Tibial nerve (tissue), 4 donors: Measurements from ENCODE around the gene KIAA0753. TPM values are rescaled to one million over a fixed set of nuclear protein-coding genes. Genes with fewer than 3 reads are reported as not detected.

Source experiments
- DNase-seq, 2 donors: peaks; one replicate each; pipeline ENCODE4 v3.0.0-alpha.2; 2019; ENCODE audit warnings: low spot score in 2 of 2
- H3K27ac ChIP-seq, 4 donors: fragments of 200-600 bp; sonication (generic) in 3 of 4; one replicate each; pipeline ENCODE4 v1.5.1; 2017 to 2019; ENCODE audit warnings: mild to moderate bottlenecking in 1 of 4
- H3K27me3 ChIP-seq, 2 donors: fragments of 200-600 bp; sonication (generic) in 1 of 2; one replicate each; pipeline versions ENCODE4 v1.5.1 to v1.6.0; 2017 to 2019
- H3K36me3 ChIP-seq, 3 donors: fragments of 200-600 bp; sonication (generic); one replicate each; pipeline ENCODE4 v1.5.1; 2018 to 2019
- H3K4me1 ChIP-seq, 4 donors: fragments of 200-600 bp; sonication (generic) in 3 of 4; one replicate each; pipeline ENCODE4 v1.5.1; 2017 to 2019
- H3K4me3 ChIP-seq, 4 donors: fragments of 200-600 bp; sonication (generic) in 3 of 4; one replicate each; pipeline ENCODE4 v1.5.1; 2017 to 2019; ENCODE audit warnings: mild to moderate bottlenecking in 1 of 4, moderate library complexity in 1 of 4
- H3K9me3 ChIP-seq, 4 donors: fragments of 200-600 bp; sonication (generic) in 3 of 4; one replicate each; pipeline ENCODE4 v1.5.1; 2017 to 2019
- CTCF ChIP-seq, 5 experiments: fragments of 200-600 bp in 3 of 5; fragments of 450-650 bp in 2 of 5; sonication (generic) in 3 of 5; IDR thresholded peaks; one replicate each; pipeline ENCODE4 v1.5.1; 2016 to 2019; ENCODE audit warnings: antibody characterized with exemption in 5 of 5, mild to moderate bottlenecking in 3 of 5, moderate library complexity in 2 of 5
- EP300 ChIP-seq, 2 donors: sonication (generic); formaldehyde crosslinking; IDR thresholded peaks; one replicate each; pipeline ENCODE4 v1.6.1; 2017; ENCODE audit warnings: antibody characterized with exemption in 2 of 2, mild to moderate bottlenecking in 1 of 2
- POLR2A ChIP-seq, 2 donors: fragments of 450-650 bp; IDR thresholded peaks; one replicate each; pipeline ENCODE4 v1.6.1; 2017; ENCODE audit warnings: antibody characterized with exemption in 2 of 2, mild to moderate bottlenecking in 2 of 2, moderate library complexity in 2 of 2
- WGBS, 2 donors: methylation state at CpG; one replicate each; pipeline ENCODE4 v1.1.5; 2018; 5-methylcytosine and 5-hydroxymethylcytosine counted together
- total RNA-seq, 4 donors: library from RNA; depleted of rRNA; stranded (reverse); fragments of >200 nt; gene quantifications; one replicate each; pipeline ENCODE4 v1.1.0, GENCODE V29; 2016

Gene KIAA0753
- total RNA-seq, 4 donors from 2014 or later, result 14.1 to 24.0 (median 16.9) TPM

DNA sequence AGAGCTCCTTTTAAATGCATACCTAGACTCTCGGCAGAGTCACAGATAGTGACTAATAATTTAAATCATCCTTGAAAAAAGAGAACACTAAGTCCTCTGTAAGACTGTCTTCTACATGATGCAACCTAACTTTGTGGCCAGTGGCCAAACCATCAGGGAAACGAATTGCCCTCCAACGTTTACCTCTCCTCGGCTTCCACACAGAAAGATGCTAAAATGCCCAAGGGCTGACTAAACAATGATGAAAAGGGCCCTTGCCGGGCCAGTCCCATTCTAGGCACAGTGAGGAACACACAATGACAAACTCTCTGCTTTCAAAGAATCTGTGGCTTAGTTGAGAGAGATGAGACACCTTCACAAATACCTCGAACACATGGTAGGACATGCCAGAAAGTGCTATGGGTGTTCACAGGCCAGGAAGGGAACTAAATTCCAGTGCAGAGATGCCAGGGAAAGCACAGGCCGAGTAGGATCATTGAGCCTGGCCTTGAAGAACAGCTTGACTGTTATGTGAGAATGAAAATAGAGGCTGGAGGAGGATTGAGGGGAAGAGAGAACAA lies 48.8 kb downstream of the KIAA0753 start:
- Histone ChIP-seq H3K27me3 (no peaks in the 10 kb centered on the region), H3K4me3 (no peak overlapping the region), H3K4me1 (no peaks in the 10 kb centered on the region), H3K9me3 (no peaks in the 10 kb centered on the region), H3K27ac (no peak overlapping the region), H3K36me3 (peaks cover 0 to 99% (median 12%) of the 10 kb centered on the region in 3 donors)
- no peak for DNase-seq
- WGBS, 2 donors, result 78 to 83% methylated on average over 7 of the region's 7 CpGs
- TF ChIP-seq POLR2A (IDR thresholded peaks at IDR 0.05) (no peak), CTCF (IDR thresholded peaks at IDR 0.05) (no peak), EP300 (IDR thresholded peaks at IDR 0.05) (no peak)

- Histone ChIP-seq H3K27me3 (no peaks in the 10 kb centered on the region), H3K4me1 (no peaks in the 10 kb centered on the region), H3K4me3 (no peak overlapping the region), H3K27ac (no peak overlapping the region), H3K9me3 (peaks cover 0 to 10% (median 0%) of the 10 kb centered on the region in 4 donors), H3K36me3 (peaks cover 6 to 100% (median 14%) of the 10 kb centered on the region in 3 donors)
- TF ChIP-seq CTCF (IDR thresholded peaks at IDR 0.05) (no peak), POLR2A (IDR thresholded peaks at IDR 0.05) (no peak), EP300 (IDR thresholded peaks at IDR 0.05) (no peak)
- 93 to 94% methylated on average over 15 of the region's 15 CpGs for WGBS, 2 donors
- DNase-seq, result no peak
Observed at GRCh38 chr17:6589266-6589946, 51.1 kb downstream of the KIAA0753 start.

GRCh38 chr17:6588165-6588564 lies 52.3 kb downstream of the KIAA0753 start:
- no peak overlapping the region for H3K27ac ChIP-seq
- 91 to 97% methylated on average over 5 of the region's 5 CpGs for WGBS, 2 donors
- no peak for TF ChIP-seq EP300 (IDR thresholded peaks at IDR 0.05)
- TF ChIP-seq POLR2A (IDR thresholded peaks at IDR 0.05), result no peak
- TF ChIP-seq CTCF (IDR thresholded peaks at IDR 0.05), result no peak
- no peaks in the 10 kb centered on the region for H3K27me3 ChIP-seq
- DNase-seq, result no peak
- H3K4me3 ChIP-seq, result no peak overlapping the region
- no peaks in the 10 kb centered on the region for H3K4me1 ChIP-seq
- peaks cover 0 to 10% (median 0%) of the 10 kb centered on the region in 4 donors for H3K9me3 ChIP-seq
- H3K36me3 ChIP-seq, result peaks cover 6 to 100% (median 14%) of the 10 kb centered on the region in 3 donors

DNA sequence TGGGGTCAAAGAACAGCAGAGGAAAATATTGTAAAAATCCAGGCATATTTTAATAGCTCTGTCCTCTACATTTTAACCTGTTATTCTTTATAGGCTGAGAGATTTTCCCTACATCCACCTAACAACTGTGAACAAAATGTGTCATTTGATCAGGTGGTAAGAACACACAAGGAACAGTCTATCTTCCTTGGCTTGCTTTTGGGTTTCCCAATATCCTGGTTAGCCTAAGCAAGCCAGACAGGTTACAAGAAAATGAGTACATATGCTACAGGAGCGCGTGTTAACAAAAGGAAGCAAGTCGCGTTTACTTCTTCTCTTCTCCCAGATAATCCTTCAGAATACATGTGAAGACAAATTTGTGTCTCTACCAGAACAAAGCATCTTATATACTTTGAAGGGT lies 53.2 kb downstream of the KIAA0753 start:
- H3K27me3 ChIP-seq, result no peaks in the 10 kb centered on the region
- TF ChIP-seq EP300 (IDR thresholded peaks at IDR 0.05) (no peak), POLR2A (IDR thresholded peaks at IDR 0.05) (no peak), CTCF (IDR thresholded peaks at IDR 0.05) (no peak)
- no peak overlapping the region for H3K27ac ChIP-seq
- no peaks in the 10 kb centered on the region for H3K4me1 ChIP-seq
- WGBS, 2 donors, result 95 to 98% methylated on average over 4 of the region's 4 CpGs
- H3K36me3 ChIP-seq, result peaks cover 6 to 99% (median 14%) of the 10 kb centered on the region in 3 donors
- peaks cover 0 to 10% (median 0%) of the 10 kb centered on the region in 4 donors for H3K9me3 ChIP-seq
- no peak for DNase-seq
- no peak overlapping the region for H3K4me3 ChIP-seq

DNA sequence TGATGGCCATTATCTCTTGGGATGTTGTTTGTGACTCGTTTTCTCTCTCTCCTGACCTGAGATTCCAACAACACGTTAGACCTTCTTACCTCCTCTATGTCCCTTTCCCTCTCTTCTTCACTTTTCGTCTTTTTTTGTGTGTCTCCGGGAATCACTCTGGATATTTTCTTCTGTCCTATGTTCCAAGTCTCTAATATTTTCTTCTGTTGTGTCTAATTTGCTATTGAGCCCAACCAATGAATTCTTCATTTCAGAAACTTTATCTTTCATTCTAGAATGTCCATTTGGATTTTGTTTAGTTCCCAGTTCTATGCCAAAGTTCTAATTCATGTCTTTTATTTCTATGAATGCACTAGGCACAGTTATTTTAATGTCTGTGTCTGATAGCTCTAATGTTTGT lies 57.1 kb downstream of the KIAA0753 start:
- WGBS, 2 donors, result 99% methylated on average over 4 of the region's 4 CpGs

More for the DNA sequence above, 57.1 kb downstream of the KIAA0753 start:
- H3K4me1 ChIP-seq, result no peaks in the 10 kb centered on the region
- H3K9me3 ChIP-seq, result peaks cover 0 to 10% (median 0%) of the 10 kb centered on the region in 4 donors
- H3K27ac ChIP-seq, result no peak overlapping the region
- TF ChIP-seq POLR2A (IDR thresholded peaks at IDR 0.05), result no peak
- TF ChIP-seq CTCF (IDR thresholded peaks at IDR 0.05), result no peak
- no peak for TF ChIP-seq EP300 (IDR thresholded peaks at IDR 0.05)
- no peak for DNase-seq
- peaks cover 6 to 96% (median 6%) of the 10 kb centered on the region in 3 donors for H3K36me3 ChIP-seq
- no peaks in the 10 kb centered on the region for H3K27me3 ChIP-seq
- no peak overlapping the region for H3K4me3 ChIP-seq
